OCI-M1 (cell line): Measurements from ENCODE around the gene TBC1D9B.
A peak's percentile ranks its signal among the peaks of the same experiment; 100 is the strongest.

Source experiments
- DNase-seq: peaks from one replicate; lab custom pipeline; 2025; lab: John Stamatoyannopoulos, UW

Gene TBC1D9B

GRCh38 chr5:179907556-179908324 lies at the start of gene TBC1D9B:
Gene TBC1D9B, minus strand, starts transcription at chr5:179907897. Its CDS starts 76 bp downstream, at chr5:179907821.
- peak; percentile 78 for DNase-seq

- no peak for DNase-seq
Observed at GRCh38 chr5:179955630-179956029, 47.9 kb upstream of the TBC1D9B start.

GRCh38 chr5:179955062-179955461 lies 47.4 kb upstream of the TBC1D9B start:
- no peak for DNase-seq

GRCh38 chr5:179954434-179954833 lies 46.7 kb upstream of the TBC1D9B start:
- no peak for DNase-seq

- DNase-seq: no peak
Observed at GRCh38 chr5:179953987-179954386, 46.3 kb upstream of the TBC1D9B start.

- DNase-seq: no peak
Observed at GRCh38 chr5:179936976-179937681, 29.4 kb upstream of the TBC1D9B start.

GRCh38 chr5:179930788-179931473 lies 23.2 kb upstream of the TBC1D9B start:
- DNase-seq: no peak

- no peak for DNase-seq
Observed at GRCh38 chr5:179927824-179928223, 20.1 kb upstream of the TBC1D9B start.

GRCh38 chr5:179926657-179927056 lies 19.0 kb upstream of the TBC1D9B start:
- no peak for DNase-seq

- peak; percentile 74 for DNase-seq
Observed at GRCh38 chr5:179923436-179923835, 15.7 kb upstream of the TBC1D9B start.

GRCh38 chr5:179920175-179920574 lies 12.5 kb upstream of the TBC1D9B start:
- DNase-seq: no peak

GRCh38 chr5:179919487-179920060 lies 11.9 kb upstream of the TBC1D9B start:
- no peak for DNase-seq

GRCh38 chr5:179918742-179919486 lies 11.2 kb upstream of the TBC1D9B start:
- DNase-seq: no peak

GRCh38 chr5:179916523-179916922 lies 8.8 kb upstream of the TBC1D9B start:
- DNase-seq: no peak

- DNase-seq: no peak
Observed at GRCh38 chr5:179915406-179915935, 7.8 kb upstream of the TBC1D9B start.

- peak; percentile 20 for DNase-seq
Observed at GRCh38 chr5:179914032-179914755, 6.5 kb upstream of the TBC1D9B start.

GRCh38 chr5:179913461-179913860 lies 5.8 kb upstream of the TBC1D9B start:
- DNase-seq: no peak

- no peak for DNase-seq
Observed at GRCh38 chr5:179912951-179913350, 5.3 kb upstream of the TBC1D9B start.

- DNase-seq: no peak
Observed at GRCh38 chr5:179912386-179912785, 4.7 kb upstream of the TBC1D9B start.

GRCh38 chr5:179909224-179909623 lies 1.5 kb upstream of the TBC1D9B start:
- no peak for DNase-seq

- DNase-seq: no peak
Observed at GRCh38 chr5:179908528-179908927, 831 bp upstream of the TBC1D9B start.
